Lung (tissue), 12 donors: ENCODE data around the gene AP1G2. TPM values are rescaled to one million over a fixed set of nuclear protein-coding genes. Genes with fewer than 3 reads are reported as not detected.

Experiments
- ATAC-seq: fragments of 200-7000 bp; cut with Tn5 transposase; one replicate; pipeline ENCODE4 v1.9.1; 2020; ENCODE audit warnings: moderate number of reproducible peaks; ENCODE audit not compliant: insufficient read depth, low FRiP score
- DNase-seq, 3 donors: peaks; one replicate each; pipeline ENCODE4 v3.0.0-alpha.2; 2013 to 2017
- H3K27ac ChIP-seq, 2 donors: one replicate each; pipeline ENCODE4 v1.5.1; 2013; ENCODE audit warnings: mild to moderate bottlenecking in 2 of 2, moderate library complexity in 2 of 2, control low read depth in 1 of 2, inconsistent platforms in 1 of 2, low read depth in 1 of 2, low read length in 1 of 2
- H3K27me3 ChIP-seq, 3 donors: one replicate each; pipeline ENCODE4 v1.5.1; 2013; ENCODE audit warnings: low read length in 2 of 3; ENCODE audit not compliant: control insufficient read depth in 3 of 3, insufficient read depth in 3 of 3
- H3K36me3 ChIP-seq, 4 donors: one replicate each; pipeline ENCODE4 v1.5.1; 2013; ENCODE audit warnings: low read length in 4 of 4, mild to moderate bottlenecking in 1 of 4, moderate library complexity in 1 of 4; ENCODE audit not compliant: control insufficient read depth in 4 of 4, insufficient read depth in 4 of 4
- H3K4me1 ChIP-seq, 5 donors: one replicate each; pipeline ENCODE4 v1.5.1; 2013; ENCODE audit warnings: low read length in 5 of 5, mild to moderate bottlenecking in 2 of 5, moderate library complexity in 1 of 5; ENCODE audit not compliant: control insufficient read depth in 5 of 5, insufficient read depth in 5 of 5
- H3K4me3 ChIP-seq: one replicate; pipeline ENCODE4 v1.5.1; 2013; ENCODE audit warnings: mild to moderate bottlenecking, control low read depth, moderate library complexity
- H3K9ac ChIP-seq, 2 donors: one replicate each; pipeline ENCODE4 v1.5.1; 2013; ENCODE audit warnings: low read length in 2 of 2, control low read depth in 1 of 2; ENCODE audit not compliant: insufficient read depth in 1 of 2
- H3K9me3 ChIP-seq, 4 donors: one replicate each; pipeline ENCODE4 v1.5.1; 2013; ENCODE audit warnings: low read length in 3 of 4, mild to moderate bottlenecking in 1 of 4, moderate library complexity in 1 of 4; ENCODE audit not compliant: control insufficient read depth in 4 of 4, insufficient read depth in 3 of 4
- WGBS, 2 donors: extraction: QIAGEN DNeasy Blood & Tissue Kit; methylation state at CpG; one replicate each; pipeline ENCODE4 v1.1.7; 2013; 5-methylcytosine and 5-hydroxymethylcytosine counted together
- polyA plus RNA-seq, 2 donors: library from polyadenylated mRNA; stranded (reverse); fragments of 200-250 nt; gene quantifications; one replicate each; pipeline ENCODE4 v1.2.1, GENCODE V29; 2013
- total RNA-seq, 2 donors: library from RNA; depleted of rRNA in 1 of 2; stranded (reverse); fragments of >200 nt in 1 of 2; gene quantifications; one replicate each; pipeline ENCODE4 v1.2.1, GENCODE V29; 2014 to 2021
- TF ChIP-seq, protein P1 (sequence below): IDR thresholded peaks from 2 replicates; pipeline ENCODE4 v1.5.1; 2012; ENCODE audit warnings: mild to moderate bottlenecking; ENCODE audit errors: control extremely low read depth, extremely low read depth
- donor health status: control.
- donor health status: control.
- donor health status: Bipolar disorder and iron deficiency.
- donor health status: healthy.
- donor health status: DM: yes; HTN: yes; CAD: no.

AP1G2 gene
- total and polyA plus RNA-seq, 4 donors: 48.0 to 106 (median 81.8) TPM

- no peak for ATAC-seq
- Histone ChIP-seq H3K9me3 (no peaks in the 10 kb centered on the region), H3K27ac (peak overlapping the region in 1 of 2 donors; percentile 24)
Observed at GRCh38 chr14:23613242-23614070, 45.9 kb upstream of the AP1G2 start.

DNA sequence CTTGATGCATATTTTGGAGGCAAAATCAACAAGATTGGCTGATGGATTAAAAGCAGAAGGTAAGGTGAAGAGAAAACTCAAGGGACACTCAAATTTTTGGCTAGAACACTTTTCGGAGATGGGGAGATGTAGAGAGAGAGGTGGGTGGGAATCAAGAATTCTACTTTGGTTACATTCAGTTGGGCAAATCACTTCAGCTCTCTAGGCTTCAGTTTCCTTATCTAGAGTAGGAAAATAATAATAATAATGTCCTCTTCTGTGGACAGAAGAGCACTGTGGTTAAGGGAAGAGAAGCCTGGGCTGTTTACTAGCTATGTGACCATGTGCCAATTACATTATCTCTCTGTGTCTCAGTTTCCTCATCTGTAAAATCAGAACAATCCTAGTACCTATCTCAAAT is 45.2 kb upstream of the AP1G2 start:
- ATAC-seq (no peak), DNase-seq (no peak)
- Histone ChIP-seq H3K9me3 (no peaks in the 10 kb centered on the region), H3K27me3 (no peaks in the 10 kb centered on the region), H3K4me3 (no peak overlapping the region), H3K36me3 (no peaks in the 10 kb centered on the region), H3K27ac (no peak overlapping the region), H3K4me1 (peaks cover 0 to 12% (median 0%) of the 10 kb centered on the region in 5 donors), H3K9ac (no peak overlapping the region)
- TF ChIP-seq, protein P1, sequence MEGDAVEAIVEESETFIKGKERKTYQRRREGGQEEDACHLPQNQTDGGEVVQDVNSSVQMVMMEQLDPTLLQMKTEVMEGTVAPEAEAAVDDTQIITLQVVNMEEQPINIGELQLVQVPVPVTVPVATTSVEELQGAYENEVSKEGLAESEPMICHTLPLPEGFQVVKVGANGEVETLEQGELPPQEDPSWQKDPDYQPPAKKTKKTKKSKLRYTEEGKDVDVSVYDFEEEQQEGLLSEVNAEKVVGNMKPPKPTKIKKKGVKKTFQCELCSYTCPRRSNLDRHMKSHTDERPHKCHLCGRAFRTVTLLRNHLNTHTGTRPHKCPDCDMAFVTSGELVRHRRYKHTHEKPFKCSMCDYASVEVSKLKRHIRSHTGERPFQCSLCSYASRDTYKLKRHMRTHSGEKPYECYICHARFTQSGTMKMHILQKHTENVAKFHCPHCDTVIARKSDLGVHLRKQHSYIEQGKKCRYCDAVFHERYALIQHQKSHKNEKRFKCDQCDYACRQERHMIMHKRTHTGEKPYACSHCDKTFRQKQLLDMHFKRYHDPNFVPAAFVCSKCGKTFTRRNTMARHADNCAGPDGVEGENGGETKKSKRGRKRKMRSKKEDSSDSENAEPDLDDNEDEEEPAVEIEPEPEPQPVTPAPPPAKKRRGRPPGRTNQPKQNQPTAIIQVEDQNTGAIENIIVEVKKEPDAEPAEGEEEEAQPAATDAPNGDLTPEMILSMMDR: no peak
- 69 to 81% methylated on average over 1 of the region's 1 CpG for WGBS, 2 donors

More at GRCh38 chr14:23613242-23614070, 45.9 kb upstream of the AP1G2 start:
- DNase-seq: peak in 1 of 3 donors; percentile 36
- TF ChIP-seq, protein P1: no peak
- no peaks in the 10 kb centered on the region for H3K27me3 ChIP-seq
- no peak overlapping the region for H3K9ac ChIP-seq
- H3K4me1 ChIP-seq: peaks cover 0 to 12% (median 0%) of the 10 kb centered on the region in 5 donors
- WGBS, 2 donors: 67 to 85% methylated on average over 6 of the region's 6 CpGs
- H3K36me3 ChIP-seq: no peaks in the 10 kb centered on the region
- H3K4me3 ChIP-seq: no peak overlapping the region

DNA sequence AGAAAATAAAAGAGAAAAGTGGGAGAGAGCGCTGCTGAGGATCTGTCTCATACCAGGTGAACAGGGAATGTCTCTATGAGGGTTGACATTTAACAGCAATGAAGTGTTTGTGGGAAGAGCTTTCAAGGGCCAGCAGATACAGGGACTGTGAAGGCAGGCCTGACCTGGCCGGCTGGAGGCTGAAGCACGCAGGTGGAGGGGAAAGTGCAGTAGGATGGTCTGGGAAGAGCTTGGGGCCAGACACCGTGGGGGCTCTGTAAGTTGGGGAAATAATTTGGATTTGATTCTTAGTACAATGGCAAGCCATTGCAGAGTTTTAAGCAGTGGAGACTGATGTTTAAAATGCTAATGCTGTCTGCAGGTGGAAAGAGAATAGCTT is 44.8 kb upstream of the AP1G2 start:
- no peak overlapping the region for H3K9ac ChIP-seq
- H3K9me3 ChIP-seq: no peaks in the 10 kb centered on the region
- WGBS, 2 donors: 63 to 84% methylated on average over 4 of the region's 4 CpGs
- peaks cover 0 to 12% (median 0%) of the 10 kb centered on the region in 5 donors for H3K4me1 ChIP-seq
- H3K36me3 ChIP-seq: no peaks in the 10 kb centered on the region
- DNase-seq (no peak), ATAC-seq (peak; percentile 62)
- H3K4me3 ChIP-seq: no peak overlapping the region
- TF ChIP-seq, protein P1: no peak
- peak overlapping the region in 1 of 2 donors; percentile 21 for H3K27ac ChIP-seq
- H3K27me3 ChIP-seq: no peaks in the 10 kb centered on the region
